ENCODE data around the gene MRAS.
"Not testable (repeated sequence)": the region's sequence is repeated elsewhere in the genome, so short reads cannot be mapped to it uniquely, and the experiment has no call there.

The MRAS gene

DNA sequence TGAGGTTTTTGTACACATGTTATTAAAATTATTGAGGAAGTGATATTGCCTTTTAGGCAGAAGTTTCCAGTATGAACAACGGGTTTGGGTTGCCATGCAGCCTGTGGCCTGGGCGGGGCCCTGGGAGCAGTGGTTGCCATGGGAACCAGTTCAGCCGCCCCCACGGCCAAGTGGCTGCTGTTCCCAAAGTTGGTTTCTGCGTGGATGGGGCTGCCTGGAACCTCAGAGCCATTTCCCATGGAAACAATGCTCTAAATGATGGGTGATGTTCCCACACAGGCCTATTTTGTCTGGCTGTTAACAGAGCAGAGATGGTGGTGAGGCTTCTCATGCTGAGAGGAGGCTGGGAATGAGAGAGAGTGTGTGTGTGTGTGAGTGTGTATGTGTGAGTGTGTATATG lies 19.5 kb downstream of the MRAS start:
- DNase-seq = no peak

DNA sequence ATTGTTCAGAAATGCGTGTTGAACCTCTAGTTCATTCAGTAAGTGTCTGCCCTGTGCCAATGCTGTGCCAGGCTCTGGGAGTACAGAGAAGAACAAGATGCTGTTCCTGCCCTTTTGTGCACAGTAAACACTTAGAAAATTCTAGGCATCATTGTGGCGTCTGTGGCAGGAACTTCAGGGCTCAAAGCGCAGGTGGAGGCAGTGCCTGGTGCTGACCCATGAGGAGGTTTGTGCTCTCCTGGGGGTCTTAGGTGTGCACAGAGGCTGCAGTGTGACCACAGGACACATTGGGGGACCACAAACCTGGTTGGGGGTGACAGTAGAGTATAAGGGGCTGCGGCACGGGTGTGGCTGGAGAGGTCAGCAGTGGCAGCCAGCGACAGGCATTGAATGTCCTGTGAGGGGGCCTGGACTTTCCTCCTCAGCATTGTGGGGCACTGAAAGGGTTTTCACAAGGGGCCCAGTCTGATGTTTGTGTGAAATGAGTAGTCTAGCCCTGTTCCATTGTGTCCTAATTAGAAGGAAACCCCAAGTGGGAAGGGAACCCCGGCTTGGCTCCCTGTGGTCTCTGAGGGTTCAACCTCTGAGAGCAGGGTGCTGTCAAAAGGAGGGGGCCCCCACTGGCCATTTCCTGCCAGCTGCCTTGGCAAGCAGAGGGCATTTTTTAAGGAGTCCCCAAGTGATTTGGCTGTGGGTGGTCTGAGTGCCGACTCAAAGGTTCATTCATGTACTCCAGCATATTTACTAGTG lies 20.9 kb downstream of the MRAS start:
- no peak for DNase-seq

DNA sequence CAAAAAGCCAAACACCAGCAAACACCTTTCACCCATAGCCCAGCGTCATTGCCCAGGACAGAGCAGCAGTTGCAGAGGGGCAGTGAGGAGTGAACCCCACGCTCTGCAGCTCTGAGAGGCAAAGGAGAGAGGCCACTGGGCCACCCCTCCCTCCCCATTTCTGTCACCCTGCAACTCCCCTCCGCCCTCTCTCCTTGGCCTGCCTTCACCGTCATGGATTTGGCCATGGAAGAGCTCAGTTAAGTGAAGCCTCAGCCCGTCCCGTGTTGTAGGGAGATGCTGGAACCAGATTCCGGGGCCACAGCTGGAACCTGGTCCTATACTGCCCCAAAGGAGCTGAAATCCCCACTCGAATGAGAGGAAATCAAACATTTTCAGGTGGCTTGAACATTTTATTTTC lies 21.9 kb downstream of the MRAS start:
- DNase-seq = no peak

DNA sequence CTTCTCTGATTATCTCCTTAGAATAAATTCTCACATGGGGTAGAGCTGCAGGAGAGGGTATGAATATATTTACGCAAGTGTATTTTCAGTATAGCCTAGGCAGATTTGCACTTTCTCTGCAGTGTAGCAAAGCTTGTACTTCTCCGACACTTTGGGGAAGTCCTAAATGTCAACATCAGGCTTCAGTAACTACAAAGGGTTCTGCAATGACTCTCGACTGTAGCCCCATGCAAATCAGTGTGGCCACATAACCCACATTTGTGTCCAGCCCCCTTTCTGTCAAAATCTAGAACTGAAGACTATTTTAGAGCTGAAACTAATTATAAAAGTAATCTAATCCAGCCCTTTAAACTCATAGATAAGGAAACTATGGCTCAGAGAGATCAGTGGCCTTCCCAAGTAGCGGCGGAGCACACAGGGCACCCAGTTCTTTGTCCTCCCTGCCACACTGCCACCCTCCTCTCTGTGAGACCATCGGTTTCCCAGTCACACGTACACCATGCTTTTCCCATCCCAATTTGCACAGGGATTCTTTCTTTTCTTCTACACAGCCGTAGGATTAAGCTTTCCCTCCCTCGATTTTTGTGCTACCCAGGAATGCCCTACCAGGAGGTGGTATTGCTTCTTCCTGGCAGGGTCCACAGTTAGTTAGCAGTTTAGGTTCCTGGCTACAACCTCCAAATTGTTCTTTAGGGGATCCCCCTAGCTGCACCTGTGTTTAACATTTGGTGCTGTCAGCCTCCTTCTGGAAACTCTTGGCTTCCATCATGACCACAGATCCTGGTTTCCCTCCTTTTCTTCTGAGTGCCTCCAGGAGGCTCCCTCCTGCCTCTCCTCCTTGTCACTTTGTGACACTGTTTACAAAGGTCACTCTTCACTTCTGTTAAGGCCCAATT lies 22.9 kb downstream of the MRAS start:
- peak in 1 of 2 experiments; percentile 9 for DNase-seq

DNA sequence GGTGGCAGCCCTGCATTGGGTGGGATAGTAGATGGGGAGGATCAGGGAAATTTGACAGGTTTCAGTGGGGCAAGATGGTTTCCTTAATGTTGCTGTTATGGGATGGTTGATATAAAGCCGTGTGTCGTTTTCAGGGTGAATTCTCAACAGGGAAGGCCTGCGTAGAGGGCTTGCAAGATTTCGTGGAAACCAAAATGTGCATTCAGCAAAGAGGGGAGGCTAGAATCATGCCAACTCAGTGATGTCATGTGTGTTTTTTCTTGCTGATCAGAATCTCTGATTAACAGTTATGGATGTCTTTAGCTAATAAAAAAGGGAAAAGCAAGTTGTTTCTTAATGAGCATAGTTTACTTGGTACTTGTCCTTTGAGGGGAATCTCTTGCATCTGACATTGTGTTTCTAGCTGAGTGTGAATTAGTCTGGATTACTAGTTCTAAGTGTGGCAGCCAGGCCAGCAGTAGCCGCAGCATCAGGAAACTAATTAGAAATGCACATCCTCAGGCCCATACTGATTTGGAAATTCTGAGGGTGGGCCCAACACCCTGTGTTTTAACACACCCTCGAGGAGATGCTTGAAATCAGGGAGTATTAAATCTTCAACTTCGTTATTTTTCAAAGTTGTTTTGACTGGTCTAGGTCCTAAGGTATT lies 24.8 kb downstream of the MRAS start:
- no peak for DNase-seq

DNA sequence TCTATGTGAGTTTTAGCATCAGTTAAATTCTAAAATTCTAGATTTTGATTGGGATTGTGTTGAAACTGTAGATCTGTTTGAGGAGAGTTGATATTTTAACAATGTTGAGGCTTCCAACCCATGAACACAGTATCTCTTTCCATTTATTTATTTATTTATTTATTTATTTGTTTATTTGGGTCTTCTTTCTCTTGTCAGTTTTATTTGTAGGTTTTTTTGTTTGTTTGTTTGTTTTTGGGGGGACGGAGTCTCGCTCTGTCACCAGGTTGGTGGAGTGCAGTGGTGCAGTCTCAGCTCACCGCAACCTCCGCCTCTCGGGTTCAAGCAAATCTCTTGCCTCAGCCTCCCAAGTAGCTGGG lies 25.3 kb downstream of the MRAS start:
- no peak for DNase-seq

DNA sequence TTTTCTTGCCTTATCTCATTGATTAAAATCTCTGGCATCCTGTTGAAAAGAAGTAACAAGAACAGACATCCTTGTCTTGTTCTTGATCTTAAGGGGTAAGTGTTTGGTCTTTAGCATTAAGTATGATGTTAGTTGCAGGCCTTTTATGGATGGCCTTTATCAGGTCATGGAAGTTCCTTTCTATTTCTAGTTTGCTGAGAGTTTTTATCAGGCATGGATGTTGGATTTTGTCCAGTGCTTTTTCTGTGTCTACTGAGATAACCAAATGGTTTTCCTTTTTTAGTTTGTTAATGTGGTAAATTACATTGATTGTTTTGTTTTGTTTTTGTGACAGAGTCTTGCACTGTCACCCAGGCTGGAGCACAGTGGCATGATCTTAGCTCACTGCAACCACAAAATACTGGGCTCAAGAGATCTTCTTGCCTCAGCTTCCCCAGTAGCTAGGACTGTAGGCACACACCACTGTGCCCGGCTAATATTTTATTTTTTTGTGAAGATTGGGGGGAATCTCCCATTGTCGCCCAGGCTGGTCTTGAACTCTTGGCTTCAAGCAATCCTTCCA lies 26.3 kb downstream of the MRAS start:
- DNase-seq = no peak

DNA sequence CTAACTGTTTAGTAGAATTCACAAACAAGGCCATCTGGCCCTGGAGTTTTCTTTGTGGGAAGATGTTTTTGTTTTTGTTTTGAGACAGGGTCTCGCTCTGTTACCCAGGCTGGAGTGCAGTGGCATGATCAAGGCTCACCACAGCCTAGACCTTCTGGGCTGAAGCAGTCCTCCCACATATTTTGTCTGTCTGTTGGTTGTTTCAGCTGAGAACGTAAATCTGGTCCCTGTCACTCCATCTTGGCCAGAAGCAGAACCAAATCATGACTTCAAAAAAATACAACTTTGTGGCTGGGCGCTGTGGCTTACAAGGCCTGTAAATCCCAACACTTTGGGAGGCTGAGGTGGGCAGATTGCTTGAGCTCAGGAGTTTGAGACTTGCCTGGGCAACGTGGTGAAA lies 27.1 kb downstream of the MRAS start:
- no peak for DNase-seq

DNA sequence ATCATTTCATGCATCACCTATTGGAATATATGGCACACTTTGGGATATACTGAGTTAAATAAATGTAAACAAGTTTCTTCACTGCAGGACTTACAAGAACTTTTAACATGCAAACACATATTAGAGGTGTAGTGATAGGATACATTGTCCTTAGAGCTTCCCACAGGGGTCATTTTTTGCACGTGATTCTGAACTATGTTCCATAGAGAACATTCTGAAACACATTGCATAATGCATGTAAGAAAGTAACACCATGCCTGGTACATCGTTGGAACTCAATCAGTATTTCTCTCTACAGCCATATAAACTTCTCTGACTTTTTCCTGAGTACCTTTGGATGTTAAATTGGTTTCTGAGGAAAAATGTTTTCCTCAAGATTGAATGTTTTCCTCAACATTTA lies 28.3 kb downstream of the MRAS start:
- no peak for DNase-seq

DNA sequence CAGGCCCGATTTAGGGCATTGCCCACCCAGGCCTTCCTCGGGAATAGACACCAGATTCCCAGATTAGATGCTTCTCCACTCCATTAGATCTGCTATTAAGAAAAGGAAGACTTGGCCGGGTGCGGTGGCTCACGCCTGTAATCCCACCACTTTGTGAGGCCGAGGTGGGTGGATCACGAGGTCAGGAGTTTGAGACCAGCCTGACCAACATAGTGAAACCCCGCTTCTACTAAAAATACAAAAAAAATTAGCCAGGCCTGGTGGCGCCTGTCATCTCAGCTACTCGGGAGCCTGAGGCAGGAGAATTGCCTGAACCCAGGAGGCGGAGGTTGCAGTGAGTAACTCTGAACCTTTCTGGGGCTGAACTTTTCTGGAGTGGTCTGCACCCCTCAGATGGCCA lies 28.8 kb downstream of the MRAS start:
- not testable (repeated sequence) for DNase-seq

DNA sequence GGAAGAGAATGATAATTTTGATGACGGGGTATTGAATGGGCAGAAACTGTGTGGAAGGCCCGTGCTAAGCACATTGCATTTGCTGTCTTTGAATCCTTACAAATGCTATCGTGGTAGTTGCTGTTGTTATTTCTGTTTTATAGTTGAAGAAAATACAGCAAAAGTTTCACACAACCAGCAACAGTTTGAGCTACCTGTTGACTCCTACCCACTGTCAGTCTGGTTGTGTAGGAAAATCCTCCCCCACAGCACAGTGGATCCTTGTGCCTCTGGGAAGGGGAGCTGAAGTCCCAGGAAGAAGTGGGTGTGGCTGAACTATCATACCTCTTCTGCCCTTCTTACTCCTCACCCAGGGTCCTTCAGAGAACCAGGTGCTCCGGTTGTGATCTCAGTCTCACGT lies 29.4 kb downstream of the MRAS start:
- no peak for DNase-seq

DNA sequence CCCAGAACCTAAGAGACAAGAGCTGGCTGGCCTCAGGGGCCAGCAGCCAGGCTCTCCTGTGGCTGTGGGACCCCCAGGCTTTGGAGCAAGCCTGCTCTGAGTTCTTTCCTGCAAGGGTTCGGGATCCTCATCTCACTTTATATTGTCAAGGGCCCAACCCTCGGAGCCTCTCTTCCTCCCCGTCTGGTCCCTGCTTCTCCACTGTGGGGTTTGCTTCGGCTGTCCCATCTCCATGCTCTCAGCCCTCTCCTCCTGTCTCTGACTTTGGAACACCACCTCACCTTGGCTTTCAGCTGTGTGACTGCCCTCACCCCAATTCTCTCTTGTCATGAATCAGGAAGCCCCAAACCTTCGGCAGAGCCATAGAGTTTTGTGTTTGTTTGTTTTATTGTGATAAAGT lies 30.0 kb downstream of the MRAS start:
- DNase-seq = no peak

DNA sequence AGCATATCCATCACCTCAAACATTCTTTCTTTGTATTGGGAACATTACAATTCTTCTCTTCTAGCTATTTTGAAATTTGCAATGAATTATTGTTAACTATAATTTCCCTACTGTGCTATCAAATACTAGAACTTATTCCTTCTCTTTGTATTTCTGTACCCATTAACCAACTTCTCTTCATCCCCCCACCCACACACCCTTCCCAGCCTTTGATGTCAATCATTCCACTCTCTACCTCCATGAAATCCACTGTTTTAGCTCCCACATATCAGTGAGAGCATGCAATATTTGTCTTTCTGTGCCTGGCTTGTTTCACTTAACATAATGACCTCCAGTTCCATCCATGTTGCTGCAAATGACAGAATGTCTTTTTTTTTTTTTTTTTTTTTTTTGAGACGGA lies 30.6 kb downstream of the MRAS start:
- DNase-seq = no peak

DNA sequence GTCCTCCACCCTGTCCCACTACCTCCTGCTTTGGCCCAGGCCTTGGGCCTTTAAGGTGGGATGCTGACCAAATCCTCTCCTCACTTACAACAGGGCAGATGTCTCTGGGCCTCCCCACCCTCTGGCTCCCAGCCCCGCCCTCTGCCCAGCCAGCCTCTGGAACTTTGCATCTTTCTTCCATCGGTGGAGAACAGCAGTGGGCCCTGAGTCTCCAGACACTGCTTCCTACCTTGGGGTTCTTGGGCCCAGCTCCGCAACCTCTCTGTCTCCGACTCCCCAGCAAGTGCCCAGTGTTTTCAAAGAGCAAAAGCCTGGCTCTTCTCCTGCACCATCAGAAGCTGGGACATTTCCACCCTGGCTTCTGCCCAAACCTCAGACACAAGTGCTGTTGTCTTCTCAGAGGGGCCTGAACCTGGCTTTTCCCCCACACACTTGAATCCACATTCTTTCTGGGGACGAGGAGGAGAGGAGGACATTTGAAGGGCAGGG lies 33.1 kb downstream of the MRAS start:
- DNase-seq = no peak

DNA sequence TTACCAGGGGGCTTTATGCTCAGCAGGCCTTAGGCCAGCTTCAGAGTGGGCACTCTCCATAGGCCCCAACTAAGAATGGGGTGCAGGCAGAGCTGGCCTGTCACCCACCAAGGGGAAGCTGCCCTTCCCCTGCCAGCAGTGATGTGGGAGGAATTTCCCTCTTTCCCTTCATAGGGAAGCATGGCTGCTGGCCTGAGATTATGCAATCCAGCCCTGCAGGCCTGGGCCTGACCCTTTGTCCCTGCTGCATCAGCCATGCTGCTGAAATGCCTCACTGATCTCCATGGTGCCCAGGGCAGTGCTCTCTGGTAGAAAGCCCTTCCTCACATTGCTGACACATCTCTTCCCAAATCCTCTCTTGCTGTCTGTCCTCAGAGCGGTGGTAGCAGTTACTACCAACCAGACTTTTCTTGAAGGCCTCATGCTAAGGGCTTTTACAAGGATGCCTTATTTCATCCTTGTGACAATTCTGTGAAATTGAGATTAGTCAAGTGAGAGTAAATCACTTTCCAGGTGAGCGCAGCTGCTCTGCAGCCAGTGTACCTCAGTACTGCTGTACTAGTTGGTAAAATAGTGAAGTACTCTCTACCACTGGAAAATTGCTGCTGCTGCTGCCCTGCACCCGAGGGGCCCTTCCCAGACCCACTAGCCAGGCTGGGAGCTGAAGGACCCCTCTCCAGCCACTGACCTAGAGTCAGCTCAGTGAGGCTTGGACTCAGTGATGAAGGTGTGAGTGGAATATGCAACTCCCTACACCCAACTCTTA lies 33.8 kb downstream of the MRAS start:
- no peak for DNase-seq

DNA sequence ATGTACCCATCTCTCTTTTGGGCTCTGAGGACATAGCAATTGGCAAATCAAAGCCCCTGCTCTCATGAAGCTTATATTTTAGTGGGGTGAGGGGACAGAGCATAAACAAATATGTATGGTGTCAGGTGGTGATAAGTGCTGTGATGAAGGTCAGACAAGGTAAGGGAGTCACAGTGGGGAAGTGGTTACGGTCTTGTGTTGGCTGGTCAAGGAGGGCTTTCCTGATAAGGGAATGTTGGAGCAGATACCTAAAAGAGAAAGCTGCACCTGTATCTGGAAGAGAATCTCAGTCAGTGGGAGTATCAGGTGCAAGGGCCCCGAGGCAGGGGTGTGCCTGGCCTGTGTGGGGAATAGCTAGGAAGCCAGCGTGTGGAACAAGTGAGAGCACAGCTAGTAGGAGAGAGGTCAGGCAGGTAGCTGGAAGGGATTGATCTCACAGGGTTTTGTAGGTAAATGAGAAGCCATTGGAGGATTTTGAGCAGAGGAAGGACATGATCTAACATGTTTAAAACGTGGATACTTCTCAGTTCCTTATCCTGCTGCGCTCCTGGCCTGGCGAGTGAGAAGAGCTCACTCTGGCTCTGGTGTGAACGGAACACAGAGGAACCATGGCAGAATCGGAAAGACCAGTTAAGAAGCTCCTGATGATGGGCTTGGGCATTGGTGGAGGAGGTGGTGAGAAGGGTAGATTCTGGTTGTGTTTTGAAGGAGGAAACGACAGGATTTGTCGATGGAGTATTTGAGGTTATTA lies 35.5 kb downstream of the MRAS start:
- DNase-seq = no peak

DNA sequence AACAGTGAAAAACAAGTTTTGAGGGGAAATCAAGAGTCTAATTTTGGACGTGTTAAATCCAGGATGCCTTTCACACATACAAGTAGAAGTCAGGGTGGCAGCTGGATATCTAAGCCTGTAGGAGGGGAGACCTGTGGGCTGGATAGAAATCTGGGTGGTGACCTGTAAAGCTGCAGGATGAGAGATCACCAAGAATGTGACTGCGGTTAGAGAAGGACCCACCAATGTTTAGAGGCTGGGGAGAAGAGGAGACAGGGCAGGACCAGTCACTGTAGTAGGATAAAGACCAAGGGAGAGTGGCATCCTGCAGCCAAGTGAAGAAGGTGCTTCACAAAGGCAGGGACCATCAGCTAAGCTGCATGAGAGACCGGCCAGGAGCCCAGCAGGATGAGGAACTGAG lies 36.2 kb downstream of the MRAS start:
- no peak for DNase-seq

DNA sequence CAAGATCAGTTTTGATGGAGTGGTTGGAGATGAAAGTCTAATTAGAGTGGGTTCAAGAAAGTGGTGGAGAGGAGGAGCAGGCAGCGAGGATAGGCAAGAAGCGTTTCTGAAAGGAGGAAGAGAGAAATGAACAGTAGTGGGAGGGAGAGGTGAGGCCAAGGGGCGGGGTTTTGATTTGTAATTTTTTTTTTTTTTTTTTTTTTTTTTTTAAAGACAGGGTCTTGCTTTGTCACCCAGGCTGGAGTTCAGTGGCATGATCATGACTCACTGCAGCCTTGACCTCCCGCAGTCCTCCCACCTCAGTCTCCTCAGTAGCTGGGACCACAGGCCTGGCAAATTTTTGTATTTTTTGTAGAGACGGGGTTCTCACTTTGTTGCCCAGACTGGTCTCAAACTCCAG lies 36.6 kb downstream of the MRAS start:
- no peak for DNase-seq

DNA sequence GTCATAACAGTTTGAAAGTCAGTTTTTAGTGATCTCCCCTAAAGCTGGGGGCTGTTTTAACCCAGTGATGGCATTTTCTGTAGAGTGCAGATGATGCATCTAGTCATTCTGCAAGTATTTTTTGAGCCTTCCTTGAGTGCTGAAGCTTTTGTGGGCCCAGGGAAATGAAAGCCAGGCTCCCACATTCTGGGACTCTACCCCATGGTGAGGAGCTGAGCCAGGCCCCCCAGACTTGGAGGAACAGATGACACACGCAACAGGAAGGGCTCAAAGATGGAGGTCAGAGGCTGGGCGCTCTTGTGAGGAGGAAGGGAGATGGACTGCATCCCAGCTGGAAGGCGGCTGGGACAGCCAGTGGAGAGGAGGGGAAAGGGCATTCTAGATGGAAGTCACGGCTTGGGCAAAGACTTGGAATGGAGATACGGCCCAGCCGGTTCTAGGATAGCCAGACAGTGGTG lies 40.8 kb downstream of the MRAS start:
- DNase-seq = no peak

DNA sequence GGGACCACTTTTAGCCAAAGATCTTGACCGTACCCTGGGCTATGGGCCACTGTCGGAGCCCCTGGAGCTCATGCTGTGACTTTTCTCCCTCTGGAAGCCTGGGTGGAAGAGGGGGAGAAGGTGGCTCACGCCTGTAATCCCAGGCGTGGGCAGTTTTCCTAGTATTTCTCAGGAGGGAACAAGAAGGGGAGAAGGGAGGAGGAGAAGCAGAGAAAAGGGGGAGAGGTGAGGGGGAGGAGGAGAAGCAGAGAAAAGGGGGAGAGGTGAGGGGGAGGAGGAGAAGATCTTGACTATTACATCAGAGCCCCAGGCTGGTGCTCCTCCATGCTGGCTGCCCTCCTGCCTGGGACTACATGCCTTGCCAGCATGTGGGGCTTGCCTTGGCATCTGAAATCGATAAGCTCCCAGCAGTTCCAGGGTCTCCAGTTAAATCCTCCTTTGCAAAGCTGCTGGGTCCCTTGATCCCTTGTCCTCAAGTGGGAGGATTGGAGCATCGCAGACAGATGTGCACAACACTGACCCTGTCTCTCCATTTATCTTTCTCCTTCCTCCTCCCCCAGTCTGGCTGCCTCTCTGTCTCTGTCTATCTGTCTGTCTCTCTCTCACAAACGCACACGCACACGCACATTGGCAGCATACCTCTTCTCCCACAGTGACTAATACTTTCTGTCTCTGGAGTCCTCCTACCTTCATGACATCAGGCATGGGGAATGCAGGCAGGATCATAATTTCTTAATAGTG lies 41.6 kb downstream of the MRAS start:
- DNase-seq = no peak

DNA sequence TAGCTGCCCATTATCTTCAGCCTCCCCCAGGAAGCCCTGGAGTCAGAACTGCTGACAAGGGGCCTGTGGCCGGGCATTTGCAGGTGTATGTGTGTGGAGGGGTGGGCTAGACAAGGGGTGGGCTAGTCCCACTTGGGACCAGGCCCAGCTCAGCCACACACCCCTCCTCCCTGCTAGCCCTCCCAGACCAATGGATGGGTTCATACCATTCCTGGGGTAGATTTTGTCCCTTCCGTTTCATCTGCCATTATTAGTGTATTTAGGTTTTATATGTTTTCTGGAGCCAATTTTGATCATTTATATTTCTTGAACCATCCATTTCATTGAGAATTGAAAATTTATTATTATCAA lies 42.2 kb downstream of the MRAS start:
- no peak for DNase-seq

Measured in Kasumi-1 (cell line).